GM19468 (cell line): ENCODE results near the gene CCDC80.
A peak's percentile ranks its signal among the peaks of the same experiment; 100 is the strongest.
"Not testable (repeated sequence)": the region's sequence is repeated elsewhere in the genome, so short reads cannot be mapped to it uniquely, and the experiment has no call there.

ENCODE experiments used
- ATAC-seq: cut with Tn5 transposase; IDR thresholded peaks from one replicate; pipeline ENCODE4 v1.9.1; 2021; ENCODE audit warnings: mild to moderate bottlenecking, moderate library complexity, moderate number of reproducible peaks; ENCODE audit not compliant: unreplicated experiment; ENCODE audit errors: extremely low read depth

Gene CCDC80

DNA sequence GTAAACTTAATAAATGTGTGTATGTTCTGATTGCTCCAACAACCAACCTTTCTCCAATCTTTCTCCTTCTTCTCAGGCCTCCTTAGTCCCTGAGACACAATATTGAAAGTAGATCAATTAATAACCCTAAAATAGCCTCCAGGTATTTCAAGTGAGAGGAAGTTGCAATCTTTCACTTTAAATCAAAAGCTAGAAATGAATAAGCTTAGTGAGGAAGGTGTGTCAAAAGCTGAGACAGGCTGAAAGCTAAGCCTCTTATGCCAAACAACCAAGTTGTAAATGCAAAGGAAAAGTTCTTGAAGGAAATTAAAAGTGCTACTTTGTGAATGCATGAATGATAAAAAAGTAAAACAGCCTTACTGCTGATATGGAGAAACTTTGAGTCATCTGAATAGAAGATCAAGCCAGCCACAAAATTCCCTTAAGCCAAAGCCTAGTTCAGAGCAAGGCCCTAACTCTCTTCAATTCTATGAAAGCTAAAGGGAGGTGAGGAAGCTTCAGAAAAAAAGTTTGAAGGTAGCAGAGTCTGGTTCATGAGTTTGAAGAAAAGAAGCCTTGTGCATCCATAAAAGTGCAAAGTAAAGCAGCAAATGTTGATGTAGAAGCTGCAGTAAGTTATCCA is 38.6 kb downstream of the CCDC80 start:
- ATAC-seq: peak; percentile 56

DNA sequence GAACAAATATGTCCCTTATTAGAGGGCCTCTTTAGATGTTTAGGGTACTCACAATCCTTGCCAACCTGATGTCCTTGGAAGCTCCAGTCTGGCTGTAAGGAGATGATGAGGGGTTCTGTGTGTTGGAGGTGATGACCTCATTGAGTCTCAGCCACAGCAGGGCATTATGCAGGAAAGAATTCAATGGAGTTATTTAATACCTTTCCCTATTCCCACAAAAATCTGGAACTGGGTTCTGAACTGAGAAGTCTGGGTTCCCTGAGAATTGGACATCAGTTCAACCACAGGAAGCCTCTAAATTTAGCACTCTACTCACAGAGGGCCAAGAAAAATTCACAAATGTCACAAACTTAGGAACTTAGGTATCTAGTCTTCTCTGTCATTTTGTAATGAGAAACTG is 42.2 kb downstream of the CCDC80 start:
- no peak for ATAC-seq

DNA sequence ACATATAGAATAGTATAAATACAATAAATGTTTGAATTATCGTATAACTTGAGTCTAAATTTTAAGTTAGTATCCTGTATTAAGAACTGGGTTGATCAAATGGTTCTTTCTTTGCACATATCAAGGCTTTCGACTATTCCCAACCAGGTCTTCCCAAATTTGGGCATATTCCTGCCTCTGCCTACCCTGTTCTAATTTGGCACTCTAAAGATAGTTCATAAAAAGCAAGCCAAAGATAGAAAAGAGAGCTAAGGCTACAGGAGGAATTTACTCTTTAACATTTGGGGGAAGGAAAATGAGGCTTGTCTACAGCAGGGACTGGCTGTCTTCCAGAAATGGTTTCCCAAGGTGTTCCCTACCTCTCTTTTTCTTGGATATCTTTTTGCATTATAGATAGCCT is 43.0 kb downstream of the CCDC80 start:
- no peak for ATAC-seq

DNA sequence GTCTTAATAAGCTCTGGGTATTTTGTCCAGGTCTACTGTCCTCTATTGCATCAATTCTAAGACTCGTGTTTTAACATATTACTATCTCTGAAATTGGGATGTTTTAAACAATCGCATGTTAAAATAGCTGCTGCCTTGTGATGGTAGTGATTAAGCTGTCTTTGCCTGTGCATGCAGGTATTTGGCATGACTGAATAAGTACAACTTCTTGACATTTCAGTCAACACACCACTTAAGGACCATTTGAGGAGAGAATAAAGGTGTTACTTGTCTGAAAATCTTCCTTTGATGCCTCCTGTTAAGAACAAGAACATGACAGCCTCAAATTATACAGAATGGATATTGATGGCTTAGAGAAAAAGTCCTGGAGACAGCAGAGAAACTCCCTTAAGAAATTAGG is 46.1 kb downstream of the CCDC80 start:
- no peak for ATAC-seq

DNA sequence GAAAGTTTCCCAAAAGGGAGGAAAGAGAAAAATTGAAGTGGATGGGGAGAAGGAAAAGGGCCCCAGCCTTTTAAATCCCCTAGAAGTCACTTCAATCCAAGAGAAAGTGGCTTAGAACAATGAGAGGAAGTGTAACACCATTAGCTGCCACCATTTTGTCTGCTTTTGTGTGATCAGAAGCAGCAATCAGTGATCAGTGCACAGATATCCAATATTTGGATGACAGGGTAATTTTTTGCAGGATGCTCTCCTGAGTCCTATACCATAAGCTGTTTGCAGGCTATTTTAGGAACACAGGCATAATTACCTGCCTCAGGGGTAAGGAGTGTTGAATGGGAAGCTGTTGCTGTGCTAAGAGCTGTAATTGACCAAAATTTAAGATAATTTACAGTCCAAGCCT is 47.7 kb downstream of the CCDC80 start:
- no peak for ATAC-seq

DNA sequence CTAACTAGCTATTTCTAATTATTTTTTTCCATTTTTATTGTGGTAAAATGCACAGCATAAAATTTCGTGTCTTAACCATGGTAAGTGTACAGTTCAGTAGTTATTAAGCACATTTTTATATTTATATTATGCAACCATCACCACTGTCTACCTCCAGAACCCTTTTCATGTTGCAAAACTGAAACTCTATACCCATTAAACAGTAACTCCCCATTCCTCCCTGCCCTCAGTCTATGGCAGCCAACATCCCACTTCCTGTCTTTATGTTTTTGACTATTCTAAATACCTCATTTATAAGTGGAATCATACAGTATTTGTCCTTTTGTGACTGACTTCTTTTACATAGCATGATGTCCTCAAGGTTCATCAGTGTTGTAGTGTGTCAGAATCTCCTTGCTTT is 53.6 kb downstream of the CCDC80 start:
- no peak for ATAC-seq

DNA sequence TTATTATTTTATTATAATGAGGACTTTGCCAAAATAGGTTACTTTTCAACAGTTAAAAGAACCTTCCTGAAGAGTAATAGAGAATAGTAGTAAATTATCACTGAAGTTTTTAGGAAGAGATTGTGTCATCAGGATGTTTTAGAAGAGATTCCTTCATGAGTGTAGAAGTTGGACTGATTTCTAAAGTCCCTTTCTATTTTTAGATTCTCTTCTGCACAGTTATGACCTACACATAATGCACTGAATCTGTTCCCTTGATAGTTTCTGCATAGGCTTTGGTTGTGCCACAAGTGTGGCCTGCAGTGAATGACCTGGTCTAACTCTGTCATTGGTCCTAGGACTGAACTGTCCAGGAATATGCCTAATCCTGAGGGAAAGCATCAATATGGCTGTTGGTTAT is 55.2 kb downstream of the CCDC80 start:
- ATAC-seq: no peak

DNA sequence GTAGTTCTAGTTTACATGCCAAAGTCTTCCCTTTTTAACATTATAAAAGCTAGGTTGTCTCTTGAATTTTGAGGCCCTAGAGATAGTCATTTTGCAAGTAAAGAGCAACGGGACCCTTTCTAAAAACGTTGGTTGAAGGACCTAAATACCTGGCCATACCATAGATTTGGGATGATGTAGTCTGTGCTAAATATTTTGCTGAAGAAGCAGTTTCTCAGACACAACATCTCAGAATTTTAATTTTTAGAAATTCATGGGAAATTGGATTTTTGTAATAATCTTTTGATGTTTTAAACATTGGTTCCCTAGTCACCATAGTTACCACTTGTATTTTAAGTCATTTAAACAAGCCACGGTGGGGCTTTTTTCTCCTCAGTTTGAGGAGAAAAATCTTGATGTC is 57.8 kb downstream of the CCDC80 start:
- ATAC-seq: no peak

DNA sequence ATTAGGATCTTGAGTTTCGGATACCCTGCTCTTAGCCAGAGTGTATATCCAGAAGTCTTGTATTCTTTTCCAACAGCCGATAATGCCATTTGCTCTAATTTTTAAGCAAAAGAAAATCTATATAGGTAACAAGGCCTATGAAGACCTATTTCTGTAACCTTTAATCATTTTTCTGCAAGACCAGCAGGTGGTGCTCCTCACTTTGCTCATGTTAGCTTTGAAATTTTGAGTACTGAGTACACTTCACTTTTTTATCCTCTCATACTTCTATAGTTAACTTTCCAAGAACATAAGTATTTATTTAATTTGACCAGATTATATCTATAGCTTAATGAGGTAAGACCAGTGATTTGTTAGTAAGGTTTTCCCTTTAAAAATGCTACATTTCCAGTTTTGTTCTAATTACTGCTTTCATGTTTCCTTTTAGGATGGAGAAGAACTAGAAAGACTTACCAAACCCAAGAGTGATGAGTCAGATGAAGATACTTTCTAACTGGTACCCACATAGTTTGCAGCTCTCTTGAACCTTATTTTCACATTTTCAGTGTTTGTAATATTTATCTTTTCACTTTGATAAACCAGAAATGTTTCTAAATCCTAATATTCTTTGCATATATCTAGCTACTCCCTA is 58.6 kb downstream of the CCDC80 start:
- no peak for ATAC-seq

DNA sequence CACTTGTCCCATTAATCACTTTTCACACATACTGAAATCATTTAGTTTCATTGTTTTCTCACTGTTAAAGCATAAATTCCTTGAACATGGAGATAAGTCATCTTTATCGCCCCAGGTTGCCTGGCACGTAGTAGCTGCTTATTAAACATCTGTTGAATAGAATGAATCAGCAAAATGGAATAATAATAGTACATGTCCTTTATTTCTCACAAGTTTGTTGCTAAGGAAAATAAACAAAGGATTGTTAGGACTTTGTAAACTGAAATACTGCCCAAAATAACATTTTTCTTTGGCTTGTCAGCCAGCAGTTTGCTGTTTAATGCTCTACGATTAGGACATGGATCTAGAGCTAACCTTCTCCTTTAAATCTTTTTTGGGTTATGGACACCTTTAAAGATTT is 61.2 kb downstream of the CCDC80 start:
- ATAC-seq: no peak

DNA sequence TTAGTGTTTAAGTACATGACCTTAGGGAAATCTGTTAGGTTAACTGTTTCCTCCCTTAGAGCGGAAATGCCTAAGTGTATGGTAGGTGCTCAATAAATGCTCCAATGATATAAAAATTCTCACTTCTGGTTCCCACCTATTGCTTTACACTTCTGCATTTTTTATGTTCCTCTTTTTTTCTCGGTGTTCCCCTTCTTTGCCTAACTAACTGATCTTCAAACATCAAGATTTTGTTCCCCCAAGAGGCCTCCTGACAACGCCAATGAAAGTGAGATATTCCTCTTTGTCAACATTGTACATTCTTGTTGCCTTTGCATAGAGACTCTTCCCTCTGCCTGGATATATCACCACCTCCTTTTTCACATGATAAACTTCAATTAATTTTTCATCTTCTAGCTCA is 61.7 kb downstream of the CCDC80 start:
- no peak for ATAC-seq

DNA sequence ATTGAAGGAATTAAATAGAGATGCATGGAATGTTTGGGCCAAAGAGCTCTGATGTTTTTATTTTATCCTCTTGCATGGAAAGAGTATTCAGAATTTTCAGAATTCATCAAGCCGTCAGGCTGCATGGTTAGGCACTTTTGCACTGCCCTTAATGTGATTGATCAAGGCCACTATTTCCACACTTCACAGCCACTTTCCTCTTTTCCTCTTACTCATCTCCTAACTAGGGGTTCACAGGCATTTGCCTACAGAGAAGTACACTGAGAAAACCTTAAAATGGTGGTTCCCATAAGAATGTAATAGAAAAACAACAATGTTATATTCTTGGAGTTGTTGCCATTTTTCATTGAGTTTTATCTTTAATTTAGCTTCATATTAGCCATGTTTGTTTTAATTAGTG is 68.2 kb downstream of the CCDC80 start:
- ATAC-seq: no peak

DNA sequence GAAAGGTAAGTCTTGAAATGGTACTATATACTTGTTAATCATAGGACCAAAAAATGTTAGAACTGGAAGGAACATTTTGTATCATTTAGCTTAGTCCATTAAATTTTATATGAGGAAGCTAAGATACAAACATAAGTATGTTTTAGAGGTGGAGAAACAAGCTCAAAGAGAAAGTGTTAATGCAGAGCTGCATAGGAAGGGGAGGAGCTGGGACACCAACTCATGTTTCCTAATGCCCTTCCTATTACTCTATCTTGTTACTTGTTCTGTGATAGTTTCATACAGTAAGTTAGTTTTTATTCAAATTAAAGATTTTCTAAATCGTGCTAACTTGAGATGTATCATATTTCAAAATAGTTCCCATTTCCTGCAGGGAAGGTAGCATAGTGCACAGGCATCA is 71.7 kb downstream of the CCDC80 start:
- ATAC-seq: no peak

DNA sequence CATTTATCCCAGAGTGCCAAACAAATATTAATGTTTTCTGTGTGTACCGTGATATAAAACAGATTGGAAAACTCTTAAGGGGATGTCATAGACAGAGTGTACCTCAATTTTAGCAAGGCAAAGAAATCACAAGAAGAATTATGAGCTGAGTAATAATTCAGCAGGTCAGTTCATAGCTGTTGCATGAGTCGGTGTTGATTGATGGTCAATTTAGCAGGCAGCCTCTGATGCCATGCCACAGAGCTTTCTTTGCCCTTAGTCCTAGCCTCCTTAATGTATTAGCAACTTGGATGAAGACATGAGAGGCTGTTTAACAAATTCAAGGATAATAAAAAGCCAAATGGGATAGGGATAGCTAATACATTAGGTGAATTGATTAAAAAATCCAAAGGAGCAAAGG is 72.3 kb downstream of the CCDC80 start:
- ATAC-seq: no peak

DNA sequence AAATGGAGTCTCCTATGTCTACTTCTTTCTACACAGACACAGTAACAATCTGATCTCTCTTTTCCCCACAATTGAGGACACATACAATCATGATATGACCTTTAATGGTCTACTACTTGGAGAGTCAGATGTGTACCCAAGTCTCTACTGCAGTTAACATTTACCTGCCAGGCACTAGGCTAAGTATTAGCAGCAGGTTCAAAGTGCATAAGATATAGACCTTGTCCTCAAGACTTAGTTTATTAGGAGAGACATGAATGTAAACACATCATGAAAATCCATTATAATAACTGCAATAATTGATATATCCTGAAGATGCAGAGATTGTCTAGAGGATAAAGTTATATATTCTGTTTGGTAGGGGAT is 76.0 kb downstream of the CCDC80 start:
- ATAC-seq: no peak

DNA sequence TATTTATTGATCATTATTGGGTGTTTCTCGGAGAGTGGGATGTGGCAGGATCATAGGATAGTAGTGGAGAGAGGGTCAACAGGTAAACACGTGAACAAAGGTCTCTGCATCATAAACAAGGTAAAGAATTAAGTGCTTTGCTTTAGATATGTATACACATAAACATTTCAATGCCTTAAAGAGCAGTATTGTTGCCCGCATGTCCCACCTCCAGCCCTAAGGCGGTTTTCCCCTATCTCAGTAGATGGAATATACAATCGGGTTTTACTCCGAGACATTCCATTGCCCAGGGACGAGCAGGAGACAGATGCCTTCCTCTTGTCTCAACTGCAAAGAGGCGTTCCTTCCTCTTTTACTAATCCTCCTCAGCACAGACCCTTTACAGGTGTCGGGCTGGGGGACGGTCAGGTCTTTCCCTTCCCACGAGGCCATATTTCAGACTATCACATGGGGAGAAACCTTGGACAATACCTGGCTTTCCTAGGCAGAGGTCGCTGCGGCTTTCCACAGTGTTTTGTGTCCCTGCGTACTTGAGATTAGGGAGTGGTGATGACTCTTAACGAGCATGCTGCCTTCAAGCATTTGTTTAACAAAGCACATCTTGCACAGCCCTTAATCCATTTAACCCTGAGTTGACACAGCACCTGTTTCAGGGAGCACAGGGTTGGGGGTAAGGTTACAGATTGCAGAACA is 76.5 kb downstream of the CCDC80 start:
- ATAC-seq: not testable (repeated sequence)

DNA sequence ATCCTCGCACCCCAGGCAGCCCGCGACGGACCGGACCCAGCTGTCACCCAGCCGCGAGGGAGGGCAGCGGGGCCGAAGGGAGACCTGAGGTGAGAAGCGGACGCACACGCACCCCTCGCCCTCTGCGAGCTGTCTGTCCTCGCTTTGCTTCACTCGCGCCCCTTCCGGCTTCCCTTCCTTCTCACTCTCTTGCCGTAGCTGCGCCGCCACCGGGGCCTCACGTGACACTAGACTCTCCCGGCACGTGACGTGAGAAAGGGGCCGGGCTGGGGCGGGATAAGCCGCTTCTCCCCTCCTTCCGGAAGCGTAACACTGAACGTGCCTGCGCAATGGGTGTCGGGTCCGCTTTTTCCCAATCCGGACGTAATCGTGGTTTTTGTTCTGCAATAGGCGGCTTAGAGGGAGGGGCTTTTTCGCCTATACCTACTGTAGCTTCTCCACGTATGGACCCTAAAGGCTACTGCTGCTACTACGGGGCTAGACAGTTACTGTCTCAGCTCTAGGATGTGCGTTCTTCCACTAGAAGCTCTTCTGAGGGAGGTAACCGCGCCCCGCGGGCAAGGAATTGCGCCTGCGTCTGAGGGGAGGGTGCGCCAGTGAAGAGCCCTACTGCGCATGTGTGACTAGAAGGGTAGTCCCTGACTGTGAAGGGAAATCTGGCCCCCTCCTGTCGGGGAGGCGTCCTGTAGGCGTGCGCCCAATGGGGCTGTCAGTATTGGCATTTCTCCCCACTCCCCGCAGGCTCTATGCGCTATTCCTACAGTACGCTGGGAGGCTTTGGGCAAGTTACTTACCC is 79.0 kb downstream of the CCDC80 start, which contains the start of the genes ATG3 and SLC35A5:
Gene ATG3 (minus strand): TSS at position 229 of the 796 bp plus-strand sequence. CDS start 434 bp downstream, outside the sequence.
Gene SLC35A5 (plus strand): TSS at position 312 of the 796 bp plus-strand sequence. CDS start 1,359 bp downstream, outside the sequence.
- peak; percentile 81 for ATAC-seq

DNA sequence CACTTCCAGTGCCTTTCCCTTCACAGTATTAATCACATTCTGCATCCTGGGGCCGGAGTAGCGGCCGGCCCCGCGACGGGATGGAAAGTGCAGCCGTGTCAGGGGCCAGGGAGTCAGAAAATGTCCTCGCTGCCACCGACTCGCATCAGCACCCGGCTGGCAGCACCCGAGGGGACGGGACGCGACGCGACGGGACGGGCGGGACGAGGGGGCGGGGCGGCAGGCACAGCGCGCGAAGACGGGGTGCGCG is 79.5 kb downstream of the CCDC80 start:
- ATAC-seq: peak; percentile 9

DNA sequence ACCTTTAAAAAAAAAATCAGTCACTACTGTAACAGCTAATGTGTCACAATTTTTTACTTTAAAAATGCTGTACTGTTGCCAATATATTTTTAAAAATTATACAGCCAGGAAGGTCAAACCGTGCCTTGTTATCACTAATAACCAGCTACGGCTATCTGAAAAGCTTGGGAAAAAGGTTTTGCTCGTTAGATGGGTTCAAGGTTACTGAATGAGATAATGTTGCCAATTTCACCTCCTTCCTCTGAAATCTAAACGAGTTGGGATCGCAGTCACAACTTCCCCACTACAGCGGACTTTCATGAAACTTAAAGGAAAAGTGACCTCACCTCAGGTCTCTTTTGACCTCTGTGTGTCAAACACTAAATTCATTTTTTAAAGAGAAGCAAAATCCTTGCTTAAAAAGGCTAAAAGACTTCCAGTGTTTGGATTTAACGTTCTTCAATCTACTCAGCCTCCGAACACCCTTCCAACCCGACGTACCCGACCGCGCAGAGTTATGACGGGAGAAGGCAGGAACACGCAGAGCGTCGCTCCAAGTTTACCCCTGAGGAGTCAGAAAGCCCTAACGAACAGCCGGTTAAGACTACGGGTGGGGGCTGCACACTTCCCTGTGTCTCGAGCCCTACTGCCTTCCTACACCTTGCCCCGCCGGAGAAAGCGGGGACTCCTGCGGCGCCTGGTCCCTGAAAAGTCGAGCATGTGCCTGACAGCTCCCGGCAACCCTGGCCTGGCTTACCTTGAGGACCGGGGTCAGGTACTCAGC is 80.0 kb downstream of the CCDC80 start:
- no peak for ATAC-seq

DNA sequence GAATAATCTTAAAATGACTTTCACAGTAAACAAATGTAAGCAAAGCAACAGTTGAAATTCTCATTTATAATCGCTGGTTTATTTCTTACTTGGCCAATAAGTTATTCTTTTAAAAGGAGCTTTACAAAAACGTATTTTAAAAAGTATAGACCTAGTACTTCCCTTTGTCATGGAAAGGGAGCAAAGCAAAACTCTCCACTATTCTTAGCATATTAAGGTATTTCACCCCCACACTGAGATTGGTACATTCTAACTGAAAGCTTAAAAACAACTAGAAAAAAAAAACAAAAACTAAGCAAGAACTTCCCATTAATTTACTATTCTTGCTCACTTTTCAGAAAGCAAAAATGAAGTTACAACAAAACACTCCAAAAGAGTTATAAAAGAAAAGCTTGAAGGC is 80.6 kb downstream of the CCDC80 start:
- no peak for ATAC-seq
